Fibroblast of lung (primary cell): Measurements from ENCODE around the gene ACSL3.

Experiments
- CTCF ChIP-seq, 2 donors: IDR thresholded peaks in 1 of 2; conservative IDR thresholded peaks in 1 of 2; 1 replicate in 1 of 2; 2 replicates in 1 of 2; pipeline ENCODE4 v1.5.1; 2011 to 2012; ENCODE audit warnings: low read length in 2 of 2, control low read depth in 1 of 2, inconsistent platforms in 1 of 2, low read depth in 1 of 2, mild to moderate bottlenecking in 1 of 2
- EZH2 ChIP-seq: IDR thresholded peaks from 2 replicates; pipeline ENCODE4 v1.5.1; 2012; ENCODE audit warnings: low read length, control low read depth, mild to moderate bottlenecking; ENCODE audit errors: missing control alignments

GRCh38 chr2:222892321-222892720 is 31.5 kb downstream of the ACSL3 start:
- no peak for TF ChIP-seq CTCF (conservative IDR thresholded peaks at IDR 0.05 in 1 of 2, IDR thresholded peaks at IDR 0.05 in 1 of 2; ENCODE audit: low read depth in 1 of 2, low read length in 2 of 2)
- TF ChIP-seq EZH2 = no peak
